A549 (cell line): ENCODE measurements around the gene MORC3. TPM values are rescaled to one million over a fixed set of nuclear protein-coding genes. Genes with fewer than 3 reads are reported as not detected.

Experiments
- ATAC-seq, 2 experiments: fragments of 200-7000 bp in 1 of 2; fragments of >200 bp in 1 of 2; cut with Nextera tagmentation in 1 of 2; cut with Tn5 transposase in 1 of 2; 3 replicates each; pipeline versions ENCODE4 v1.8.0 to v1.9.1; 2018 to 2020; ENCODE audit warnings: mild to moderate bottlenecking in 1 of 2, moderate library complexity in 1 of 2
- CTCF ChIA-PET: fragments of 300-600 bp; sonication (Branson Sonifier 250); formaldehyde crosslinking; extraction: SDS; loops from one replicate; lab custom pipeline; 2021; ENCODE audit warnings: antibody characterized with exemption, inconsistent platforms; lab: Yijun Ruan, JAX
- POLR2A ChIA-PET: fragments of 350-600 bp; formaldehyde crosslinking; extraction: SDS; loops from one replicate; lab custom pipeline; 2021; ENCODE audit warnings: antibody characterized with exemption, inconsistent platforms; lab: Yijun Ruan, JAX
- DNase-seq, 2 experiments: peaks; one replicate each; pipeline versions ENCODE4 v3.0.0 to v3.0.0-alpha.2; 2011 to 2016; ENCODE audit warnings: low read depth in 1 of 2, low spot score in 1 of 2
- FAIRE-seq: peaks from 2 replicates; lab custom pipeline; 2011; peaks lifted over from hg19 to GRCh38; lab: Jason Lieb, UNC
- H3K27ac ChIP-seq, 2 experiments: fragments of >200 bp; sonication (Bioruptor Twin); formaldehyde crosslinking; 3 replicates each; pipeline ENCODE4 v1.5.1; 2016 to 2017
- H3K4me1 ChIP-seq: fragments of >200 bp; sonication (Bioruptor Twin); formaldehyde crosslinking; 3 replicates; pipeline ENCODE4 v1.6.1; 2016
- H3K4me2 ChIP-seq: fragments of >200 bp; sonication (Bioruptor Twin); formaldehyde crosslinking; 3 replicates; pipeline ENCODE4 v1.6.1; 2016
- H3K4me3 ChIP-seq: fragments of >200 bp; sonication (Bioruptor Twin); formaldehyde crosslinking; 3 replicates; pipeline ENCODE4 v1.5.1; 2016
- H3K9me3 ChIP-seq: fragments of >200 bp; sonication (Bioruptor Twin); formaldehyde crosslinking; 3 replicates; pipeline ENCODE4 v1.6.1; 2016
- BHLHE40 ChIP-seq: IDR thresholded peaks from 2 replicates; pipeline ENCODE4 v1.6.1; 2012; ENCODE audit warnings: low read depth, low read length, inconsistent platforms
- CBX2 ChIP-seq: fragments of 200-600 bp; sonication (generic); IDR thresholded peaks from 2 replicates; pipeline ENCODE4 v1.6.1; 2016; ENCODE audit warnings: low read depth, mild to moderate bottlenecking, borderline replicate concordance
- CBX8 ChIP-seq: fragments of 200-600 bp; sonication (generic); IDR thresholded peaks from 2 replicates; pipeline ENCODE4 v1.6.1; 2016
- HDAC2 ChIP-seq: fragments of 200-600 bp; sonication (generic); IDR thresholded peaks from 2 replicates; pipeline ENCODE4 v1.6.1; 2016
- HOXA7 ChIP-seq: fragments of 250-450 bp; sonication (Bioruptor Pico); IDR thresholded peaks from 2 replicates; pipeline ENCODE4 v1.5.0; 2020; ENCODE audit warnings: mild to moderate bottlenecking, moderate library complexity
- HOXB5 ChIP-seq: fragments of 250-450 bp; sonication (Bioruptor Pico); IDR thresholded peaks from 2 replicates; pipeline ENCODE4 v1.5.0; 2020; ENCODE audit warnings: mild to moderate bottlenecking, moderate library complexity
- JUN ChIP-seq, 2 experiments: fragments of >200 bp; sonication (Bioruptor Twin); formaldehyde crosslinking; IDR thresholded peaks; 2 replicates in 1 of 2; 3 replicates in 1 of 2; pipeline ENCODE4 v1.6.1; 2016 to 2017
- JUNB ChIP-seq: fragments of >200 bp; sonication (Bioruptor Twin); formaldehyde crosslinking; IDR thresholded peaks from 2 replicates; pipeline ENCODE4 v1.6.1; 2016
- MAZ ChIP-seq: fragments of 150-350 bp; IDR thresholded peaks from 2 replicates; pipeline ENCODE4 v1.6.1; 2014; ENCODE audit warnings: antibody characterized with exemption, low read depth, low read length, borderline replicate concordance
- MYC ChIP-seq: IDR thresholded peaks from 2 replicates; pipeline ENCODE4 v1.6.1; 2012; ENCODE audit warnings: mild to moderate bottlenecking, inconsistent platforms, low read length, improper control_type of control experiment, borderline replicate concordance
- NFE2L2 ChIP-seq: fragments of 150-350 bp; conservative IDR thresholded peaks from 2 replicates; pipeline ENCODE4 v1.6.1; 2014; ENCODE audit warnings: low read length
- NPAS2 ChIP-seq: fragments of 250-450 bp; sonication (Bioruptor Pico); IDR thresholded peaks from 2 replicates; pipeline ENCODE4 v1.8.0; 2022; ENCODE audit warnings: mild to moderate bottlenecking, moderate library complexity, borderline replicate concordance
- NR3C1 ChIP-seq: fragments of >200 bp; sonication (Bioruptor Twin); formaldehyde crosslinking; IDR thresholded peaks from 3 replicates; pipeline ENCODE4 v1.6.1; 2017
- RAD21 ChIP-seq, 2 experiments: fragments of >200 bp in 1 of 2; sonication (Bioruptor Twin) in 1 of 2; formaldehyde crosslinking in 1 of 2; IDR thresholded peaks in 1 of 2; conservative IDR thresholded peaks in 1 of 2; 2 replicates in 1 of 2; 3 replicates in 1 of 2; pipeline ENCODE4 v1.6.1; 2012 to 2018; ENCODE audit warnings: inconsistent platforms in 1 of 2
- RARB ChIP-seq: fragments of 250-450 bp; sonication (Bioruptor Pico); IDR thresholded peaks from 2 replicates; pipeline ENCODE4 v1.8.0; 2021; ENCODE audit warnings: mild to moderate bottlenecking, moderate library complexity
- RCOR1 ChIP-seq: fragments of 150-350 bp; IDR thresholded peaks from 2 replicates; pipeline ENCODE4 v1.6.1; 2014; ENCODE audit warnings: antibody characterized with exemption, low read length, low read depth
- RFX5 ChIP-seq: fragments of 450-650 bp; IDR thresholded peaks from 2 replicates; pipeline ENCODE4 v1.7.1; 2014; ENCODE audit warnings: antibody characterized with exemption, mild to moderate bottlenecking, moderate library complexity
- RNF2 ChIP-seq: fragments of 200-600 bp; sonication (generic); IDR thresholded peaks from 2 replicates; pipeline ENCODE4 v1.6.1; 2016; ENCODE audit warnings: low read depth, mild to moderate bottlenecking, antibody characterized with exemption, moderate library complexity, borderline replicate concordance
- SMC3 ChIP-seq: fragments of >200 bp; sonication (Bioruptor Twin); formaldehyde crosslinking; IDR thresholded peaks from 3 replicates; pipeline ENCODE4 v1.6.1; 2018; ENCODE audit warnings: inconsistent platforms
- TFCP2L1 ChIP-seq: fragments of 250-450 bp; sonication (Bioruptor Pico); IDR thresholded peaks from 2 replicates; pipeline ENCODE4 v1.5.0; 2021; ENCODE audit warnings: mild to moderate bottlenecking
- TP53 ChIP-seq: fragments of 250-450 bp; sonication (Bioruptor Pico); IDR thresholded peaks from 2 replicates; pipeline ENCODE4 v1.5.0; 2021; ENCODE audit warnings: mild to moderate bottlenecking, moderate library complexity
- USF2 ChIP-seq: fragments of 450-650 bp; IDR thresholded peaks from 2 replicates; pipeline ENCODE4 v1.6.1; 2014; ENCODE audit warnings: antibody characterized with exemption
- ZSCAN20 ChIP-seq: fragments of 250-450 bp; sonication (Bioruptor Pico); IDR thresholded peaks from 2 replicates; pipeline ENCODE4 v1.8.0; 2022; ENCODE audit warnings: mild to moderate bottlenecking, moderate library complexity
- WGBS: methylation state at CpG from one replicate; pipeline ENCODE4 v1.1.6; 2017; ENCODE audit errors: missing lambda C conversion rate; 5-methylcytosine and 5-hydroxymethylcytosine counted together
- polyA plus RNA-seq, 4 experiments: library from polyadenylated mRNA; depleted of rRNA in 3 of 4; stranded (reverse); fragments of >200 nt; fragmentation: RNase III in 1 of 4; extraction: RNeasy Plus Mini Kit Qiagen cat#74134 plus additional on column Dnase treatment in 1 of 4; gene quantifications; 2 replicates in 3 of 4; 3 replicates in 1 of 4; pipeline ENCODE4 v1.2.3, GENCODE V29; 2011 to 2017
- TF ChIP-seq, protein P1 (sequence below): fragments of 250-450 bp; sonication (Bioruptor Pico); IDR thresholded peaks from 2 replicates; pipeline ENCODE4 v1.5.0; 2021; ENCODE audit warnings: mild to moderate bottlenecking, moderate library complexity, borderline replicate concordance
- TF ChIP-seq, protein P2 (sequence below): IDR thresholded peaks from 2 replicates; pipeline ENCODE4 v1.6.1; 2012
- TF ChIP-seq, protein P3 (sequence below): fragments of >200 bp; sonication (Bioruptor Twin); formaldehyde crosslinking; IDR thresholded peaks from 3 replicates; pipeline ENCODE4 v1.5.1; 2016

Gene MORC3
- polyA plus RNA-seq, 2 of the 4 experiments (the other 2 are of a cell fraction), result 9.7 to 21.5 TPM

DNA sequence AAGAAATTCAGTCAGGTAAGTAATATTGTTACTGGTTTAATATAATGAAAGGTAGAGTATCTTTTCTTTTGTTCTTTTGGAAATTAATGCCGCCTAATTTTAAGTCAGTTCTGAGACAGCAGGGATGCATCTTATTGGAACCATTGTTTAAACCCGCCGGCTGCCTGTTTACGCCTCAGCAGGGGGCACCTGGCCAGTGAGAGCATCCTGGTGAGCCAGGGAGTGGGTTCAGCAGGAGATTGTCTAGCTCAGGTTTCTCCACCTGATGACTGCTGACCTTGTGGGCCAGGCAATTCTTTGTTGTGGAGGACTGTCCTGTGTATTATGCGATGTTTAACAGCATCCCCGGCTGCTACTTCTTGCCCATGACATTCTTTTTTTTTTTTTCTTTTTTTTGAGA, 95.4 kb downstream of the MORC3 start:
- 91% methylated on average over 6 of the region's 6 CpGs for WGBS
- ATAC-seq, result no peak
- POLR2A ChIA-PET, result no interaction called here

DNA sequence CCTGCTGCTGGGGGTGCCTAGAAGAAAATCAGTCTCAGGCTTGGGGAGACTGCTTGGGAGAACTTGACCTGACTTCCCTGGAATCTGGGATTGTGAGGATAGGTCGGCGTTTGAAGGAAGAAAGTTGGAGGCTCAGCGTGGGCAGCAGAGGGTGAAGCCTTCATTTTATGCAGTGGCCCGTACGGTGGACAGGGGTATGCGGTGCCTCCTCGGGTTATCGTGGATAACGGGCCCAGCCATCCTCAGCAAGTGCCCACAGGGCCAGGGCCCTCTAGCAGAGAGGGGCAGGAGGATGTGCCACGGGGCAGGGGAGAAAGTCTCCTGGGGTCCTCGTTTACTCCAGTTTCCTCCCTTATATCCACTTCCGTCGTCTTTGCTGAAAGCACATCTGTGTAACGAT, 99.2 kb downstream of the MORC3 start:
- 83% methylated on average over 14 of the region's 14 CpGs for WGBS
- ATAC-seq (no peak), FAIRE-seq (no peak)

More for the DNA sequence above, 95.4 kb downstream of the MORC3 start:
- DNase-seq (no peak), FAIRE-seq (no peak)
- Histone ChIP-seq H3K4me3 (no peak overlapping the region), H3K4me2 (no peak overlapping the region), H3K4me1 (0 out of 3 replicates have a peak, but pooled peaks cover 3% of the 10 kb centered on the region), H3K9me3 (no peaks in the 10 kb centered on the region), H3K27ac (no peak overlapping the region)
- TF ChIP-seq RFX5 (no peak), BHLHE40 (no peak), NPAS2 (CRISPR knock-in tag) (no peak)
- CTCF ChIA-PET, result interaction anchor here (0.6 to 0.9 kb wide), 3 partner anchors 12 to 322 kb away, joined by 3 to 4 read pairs (median 3); no protein-coding TSS in a partner anchor

DNA sequence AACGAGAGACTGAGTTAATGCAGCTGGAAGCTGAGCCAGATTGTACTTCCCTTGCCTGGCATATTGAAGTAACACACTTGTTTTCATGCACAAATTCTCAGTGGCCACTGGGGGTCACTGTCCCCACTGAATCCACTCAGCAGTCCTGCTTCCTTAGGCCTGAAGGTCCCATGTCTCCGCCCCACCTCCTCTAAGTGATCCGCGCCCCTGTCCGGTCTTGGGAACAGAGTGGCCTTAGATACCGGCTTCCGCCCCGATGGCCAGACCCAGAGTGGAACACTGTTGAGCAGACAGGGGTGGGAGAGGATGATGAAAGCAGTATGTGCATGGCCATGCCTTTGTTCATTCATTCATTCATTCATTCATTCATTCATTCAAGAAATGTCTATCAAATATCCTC, 100.0 kb downstream of the MORC3 start:
- peaks cover 13% of the 10 kb centered on the region for H3K4me1 ChIP-seq
- POLR2A ChIA-PET, result no interaction called here

More for the DNA sequence above, 99.2 kb downstream of the MORC3 start:
- no peaks in the 10 kb centered on the region for H3K9me3 ChIP-seq
- H3K4me2 ChIP-seq, result no peak overlapping the region
- DNase-seq, result no peak
- H3K27ac ChIP-seq, result no peak overlapping the region
- H3K4me3 ChIP-seq, result no peak overlapping the region
- TF ChIP-seq HOXA7 (CRISPR knock-in tag), result no peak
- no peak for TF ChIP-seq RNF2
- no peak for TF ChIP-seq MYC
- peaks cover 13% of the 10 kb centered on the region for H3K4me1 ChIP-seq
- ChIA-PET POLR2A (no interaction called here), CTCF (interaction anchor here (0.6 to 2.1 kb wide), 19 partner anchors 10 to 571 kb away, joined by 3 to 16 read pairs (median 4); no protein-coding TSS in a partner anchor)

DNA sequence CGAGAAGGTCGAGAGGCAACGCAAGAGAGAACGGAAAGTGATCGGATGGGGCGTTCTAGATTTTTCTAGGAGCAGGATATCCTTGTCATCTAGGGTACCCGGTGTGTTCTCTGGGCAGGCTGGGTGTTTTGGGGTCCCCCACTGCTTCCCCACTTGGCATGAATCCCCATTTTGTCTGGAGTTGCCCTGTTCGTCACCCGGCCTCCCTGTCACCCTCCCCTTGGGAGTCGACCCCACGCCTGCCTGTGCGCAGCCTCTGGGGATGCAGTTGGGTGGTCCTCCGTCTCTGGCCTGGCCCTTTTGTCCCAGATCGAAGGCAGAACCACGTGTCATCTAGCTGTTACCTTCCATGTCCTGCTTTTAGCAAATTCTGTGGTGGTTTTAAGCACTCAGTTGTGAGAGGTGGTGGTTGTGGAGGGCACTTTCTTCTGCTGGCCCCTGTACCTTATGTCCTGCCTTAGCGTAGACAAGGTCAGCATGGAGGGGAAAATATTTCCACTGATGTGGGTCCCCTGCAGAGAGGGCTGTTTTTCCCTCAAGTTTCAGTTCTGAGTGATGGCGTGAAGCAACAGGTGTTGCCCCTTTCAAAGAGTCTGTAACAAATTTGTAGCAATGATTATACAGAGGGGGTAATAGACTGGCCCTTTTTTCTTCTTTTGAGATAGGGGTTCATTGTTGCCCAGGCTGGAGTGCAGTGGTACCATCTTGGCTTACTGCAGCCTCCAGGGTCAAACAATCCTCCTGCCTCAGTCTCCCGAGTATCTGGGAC, 100.8 kb downstream of the MORC3 start:
- DNase-seq (no peak), FAIRE-seq (no peak), ATAC-seq (no peak)
- ChIA-PET POLR2A (no interaction called here), CTCF (interaction anchor here (1.1 to 2.1 kb wide), 5 partner anchors 9 to 530 kb away, joined by 4 to 16 read pairs (median 6); no protein-coding TSS in a partner anchor)
- 92% methylated on average over 14 of the region's 18 CpGs for WGBS
- Histone ChIP-seq H3K27ac (peak overlapping the region; percentile 47 to 67; a peak in 4 of 6 replicates), H3K4me1 (peaks cover 13% of the 10 kb centered on the region), H3K9me3 (no peaks in the 10 kb centered on the region), H3K4me3 (no peak overlapping the region), H3K4me2 (no peak overlapping the region)
- TF ChIP-seq CBX2, result no peak
- TF ChIP-seq JUNB, result no peak
- no peak for TF ChIP-seq HDAC2
- TF ChIP-seq RFX5, result no peak
- TF ChIP-seq BHLHE40, result no peak
- no peak for TF ChIP-seq HOXB5
- TF ChIP-seq USF2, result no peak
- TF ChIP-seq ZSCAN20 (CRISPR knock-in tag), result no peak
- no peak for TF ChIP-seq RARB (CRISPR knock-in tag)
- no peak for TF ChIP-seq RNF2
- TF ChIP-seq MAZ, result no peak
- TF ChIP-seq CBX8, result no peak
- no peak for TF ChIP-seq RCOR1
- no peak for TF ChIP-seq TFCP2L1 (CRISPR knock-in tag)
- TF ChIP-seq, protein P1, sequence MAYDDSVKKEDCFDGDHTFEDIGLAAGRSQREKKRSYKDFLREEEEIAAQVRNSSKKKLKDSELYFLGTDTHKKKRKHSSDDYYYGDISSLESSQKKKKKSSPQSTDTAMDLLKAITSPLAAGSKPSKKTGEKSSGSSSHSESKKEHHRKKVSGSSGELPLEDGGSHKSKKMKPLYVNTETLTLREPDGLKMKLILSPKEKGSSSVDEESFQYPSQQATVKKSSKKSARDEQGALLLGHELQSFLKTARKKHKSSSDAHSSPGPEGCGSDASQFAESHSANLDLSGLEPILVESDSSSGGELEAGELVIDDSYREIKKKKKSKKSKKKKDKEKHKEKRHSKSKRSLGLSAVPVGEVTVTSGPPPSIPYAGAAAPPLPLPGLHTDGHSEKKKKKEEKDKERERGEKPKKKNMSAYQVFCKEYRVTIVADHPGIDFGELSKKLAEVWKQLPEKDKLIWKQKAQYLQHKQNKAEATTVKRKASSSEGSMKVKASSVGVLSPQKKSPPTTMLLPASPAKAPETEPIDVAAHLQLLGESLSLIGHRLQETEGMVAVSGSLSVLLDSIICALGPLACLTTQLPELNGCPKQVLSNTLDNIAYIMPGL (CRISPR knock-in tag), result no peak

More for the DNA sequence above, 100.0 kb downstream of the MORC3 start:
- TF ChIP-seq JUNB (no peak), NR3C1 (no peak), NFE2L2 (no peak), RAD21 (conservative IDR thresholded peaks at IDR 0.05 in 1 of 2, IDR thresholded peaks at IDR 0.05 in 1 of 2) (peak; percentile 77 to 82), JUN (IDR thresholded peaks at IDR 0.05) (no peak), CBX2 (no peak), SMC3 (peak; percentile 65), TP53 (CRISPR knock-in tag) (no peak)
- TF ChIP-seq, protein P2, sequence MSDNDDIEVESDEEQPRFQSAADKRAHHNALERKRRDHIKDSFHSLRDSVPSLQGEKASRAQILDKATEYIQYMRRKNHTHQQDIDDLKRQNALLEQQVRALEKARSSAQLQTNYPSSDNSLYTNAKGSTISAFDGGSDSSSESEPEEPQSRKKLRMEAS, result no peak; the same call in 1 of the 2 replicates
- TF ChIP-seq, protein P3, sequence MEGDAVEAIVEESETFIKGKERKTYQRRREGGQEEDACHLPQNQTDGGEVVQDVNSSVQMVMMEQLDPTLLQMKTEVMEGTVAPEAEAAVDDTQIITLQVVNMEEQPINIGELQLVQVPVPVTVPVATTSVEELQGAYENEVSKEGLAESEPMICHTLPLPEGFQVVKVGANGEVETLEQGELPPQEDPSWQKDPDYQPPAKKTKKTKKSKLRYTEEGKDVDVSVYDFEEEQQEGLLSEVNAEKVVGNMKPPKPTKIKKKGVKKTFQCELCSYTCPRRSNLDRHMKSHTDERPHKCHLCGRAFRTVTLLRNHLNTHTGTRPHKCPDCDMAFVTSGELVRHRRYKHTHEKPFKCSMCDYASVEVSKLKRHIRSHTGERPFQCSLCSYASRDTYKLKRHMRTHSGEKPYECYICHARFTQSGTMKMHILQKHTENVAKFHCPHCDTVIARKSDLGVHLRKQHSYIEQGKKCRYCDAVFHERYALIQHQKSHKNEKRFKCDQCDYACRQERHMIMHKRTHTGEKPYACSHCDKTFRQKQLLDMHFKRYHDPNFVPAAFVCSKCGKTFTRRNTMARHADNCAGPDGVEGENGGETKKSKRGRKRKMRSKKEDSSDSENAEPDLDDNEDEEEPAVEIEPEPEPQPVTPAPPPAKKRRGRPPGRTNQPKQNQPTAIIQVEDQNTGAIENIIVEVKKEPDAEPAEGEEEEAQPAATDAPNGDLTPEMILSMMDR, result peak; percentile 67
- Histone ChIP-seq H3K9me3 (no peaks in the 10 kb centered on the region), H3K4me2 (peak overlapping the region; percentile 33; the same call in 1 of the 3 replicates), H3K4me3 (no peak overlapping the region), H3K27ac (peak overlapping the region; percentile 47 to 67; a peak in 4 of 6 replicates)
- FAIRE-seq, result no peak
- peak; percentile 84 to 91 for DNase-seq
- 3% methylated on average over 8 of the region's 8 CpGs for WGBS
- ATAC-seq, result peak; percentile 92 to 95
- CTCF ChIA-PET, result interaction anchor here (0.6 to 2.1 kb wide), 21 partner anchors 10 to 570 kb away, joined by 3 to 16 read pairs (median 4); no protein-coding TSS in a partner anchor
